Measurements from ENCODE around the gene ZNF579.

DNA sequence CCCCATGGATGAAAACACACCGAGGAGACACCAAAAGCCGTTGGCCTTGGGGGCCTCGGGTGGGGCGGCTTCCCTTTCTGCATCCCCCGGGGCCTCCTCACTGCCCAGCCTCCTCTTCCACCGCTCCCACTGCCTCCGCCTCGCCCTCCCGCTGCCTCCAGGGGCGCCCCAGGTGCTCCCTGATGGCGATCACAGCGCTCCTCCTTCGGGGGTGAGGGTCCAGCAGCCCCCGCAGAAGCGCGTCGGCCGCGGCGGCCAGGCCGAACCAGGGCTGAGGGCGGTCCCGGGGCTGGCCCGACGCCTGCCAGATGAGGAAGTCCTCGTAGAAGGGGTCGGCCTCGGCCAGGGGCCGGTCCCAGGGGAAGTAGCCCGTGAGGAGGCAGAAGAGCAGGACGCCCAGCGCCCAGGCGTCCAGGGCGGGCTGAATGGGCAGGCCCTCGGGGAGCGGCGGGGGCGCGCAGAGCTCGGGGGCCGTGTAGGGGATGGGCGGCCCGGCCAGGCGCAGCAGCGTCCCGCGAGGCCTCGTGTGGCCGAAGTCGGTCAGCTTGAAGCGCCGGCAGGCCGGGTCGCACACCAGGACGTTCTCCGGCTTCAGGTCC lies 50.9 kb downstream of the ZNF579 start:
- no peak for TF ChIP-seq POLR2AphosphoS5 (IDR thresholded peaks at IDR 0.05)
- TF ChIP-seq, protein P1, sequence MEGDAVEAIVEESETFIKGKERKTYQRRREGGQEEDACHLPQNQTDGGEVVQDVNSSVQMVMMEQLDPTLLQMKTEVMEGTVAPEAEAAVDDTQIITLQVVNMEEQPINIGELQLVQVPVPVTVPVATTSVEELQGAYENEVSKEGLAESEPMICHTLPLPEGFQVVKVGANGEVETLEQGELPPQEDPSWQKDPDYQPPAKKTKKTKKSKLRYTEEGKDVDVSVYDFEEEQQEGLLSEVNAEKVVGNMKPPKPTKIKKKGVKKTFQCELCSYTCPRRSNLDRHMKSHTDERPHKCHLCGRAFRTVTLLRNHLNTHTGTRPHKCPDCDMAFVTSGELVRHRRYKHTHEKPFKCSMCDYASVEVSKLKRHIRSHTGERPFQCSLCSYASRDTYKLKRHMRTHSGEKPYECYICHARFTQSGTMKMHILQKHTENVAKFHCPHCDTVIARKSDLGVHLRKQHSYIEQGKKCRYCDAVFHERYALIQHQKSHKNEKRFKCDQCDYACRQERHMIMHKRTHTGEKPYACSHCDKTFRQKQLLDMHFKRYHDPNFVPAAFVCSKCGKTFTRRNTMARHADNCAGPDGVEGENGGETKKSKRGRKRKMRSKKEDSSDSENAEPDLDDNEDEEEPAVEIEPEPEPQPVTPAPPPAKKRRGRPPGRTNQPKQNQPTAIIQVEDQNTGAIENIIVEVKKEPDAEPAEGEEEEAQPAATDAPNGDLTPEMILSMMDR (IDR thresholded peaks at IDR 0.05), result no peak
- no peak for TF ChIP-seq EP300 (IDR thresholded peaks at IDR 0.05)

Measured in upper lobe of left lung (tissue), 4 donors.